GM19324 (cell line): ENCODE measurements around the gene BRD9.
"Not testable (repeated sequence)": the region's sequence is repeated elsewhere in the genome, so short reads cannot be mapped to it uniquely, and the experiment has no call there.

Experiments
- ATAC-seq: cut with Tn5 transposase; IDR thresholded peaks from one replicate; pipeline ENCODE4 v1.9.1; 2021; ENCODE audit warnings: mild to moderate bottlenecking, moderate library complexity; ENCODE audit not compliant: unreplicated experiment, low FRiP score

The BRD9 gene

DNA sequence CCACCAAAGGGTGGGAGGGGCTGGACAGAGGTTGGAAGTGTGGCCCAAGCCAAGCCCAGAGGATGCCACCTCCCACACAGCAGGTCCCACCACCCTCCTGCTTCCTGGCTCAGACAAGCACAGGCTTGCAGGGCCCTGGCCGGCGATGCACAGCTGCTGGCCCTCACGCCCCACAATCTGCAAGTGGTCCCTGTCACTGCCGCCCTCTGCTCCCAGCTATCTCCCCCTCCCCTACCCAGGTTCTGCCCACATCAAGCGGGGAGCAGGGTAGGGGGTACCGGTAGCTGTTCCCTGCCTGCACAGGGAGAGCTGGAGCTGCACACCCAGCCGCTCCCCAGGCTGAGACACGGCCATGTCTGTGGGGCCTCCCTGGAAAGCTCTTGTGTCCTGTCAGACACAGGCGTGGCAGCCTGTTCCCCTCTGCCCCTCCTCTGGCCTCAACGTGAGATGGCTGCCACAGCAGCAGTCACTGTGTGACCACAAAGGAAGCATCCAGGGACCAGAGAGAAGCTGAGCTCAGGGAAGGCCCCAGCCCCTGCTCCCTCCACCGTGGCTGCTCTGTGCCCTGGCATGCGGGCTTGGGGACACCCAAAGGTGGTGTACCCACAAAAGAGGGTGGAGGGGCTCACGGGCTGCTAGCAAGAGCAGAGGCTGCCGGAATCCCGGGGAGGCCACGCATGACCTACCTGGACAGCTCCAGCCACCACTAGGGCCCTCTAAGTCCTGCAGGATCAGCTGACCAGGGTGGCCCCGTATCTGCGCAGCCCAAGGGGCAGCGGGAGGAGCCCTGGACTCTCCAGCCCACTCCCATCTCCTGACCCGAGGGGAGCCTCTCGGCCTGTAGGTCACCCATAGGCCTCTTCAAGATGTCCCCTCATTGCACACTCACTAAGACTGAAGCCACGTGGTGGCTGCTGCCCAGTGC lies 30.9 kb downstream of the BRD9 start:
- ATAC-seq: no peak

DNA sequence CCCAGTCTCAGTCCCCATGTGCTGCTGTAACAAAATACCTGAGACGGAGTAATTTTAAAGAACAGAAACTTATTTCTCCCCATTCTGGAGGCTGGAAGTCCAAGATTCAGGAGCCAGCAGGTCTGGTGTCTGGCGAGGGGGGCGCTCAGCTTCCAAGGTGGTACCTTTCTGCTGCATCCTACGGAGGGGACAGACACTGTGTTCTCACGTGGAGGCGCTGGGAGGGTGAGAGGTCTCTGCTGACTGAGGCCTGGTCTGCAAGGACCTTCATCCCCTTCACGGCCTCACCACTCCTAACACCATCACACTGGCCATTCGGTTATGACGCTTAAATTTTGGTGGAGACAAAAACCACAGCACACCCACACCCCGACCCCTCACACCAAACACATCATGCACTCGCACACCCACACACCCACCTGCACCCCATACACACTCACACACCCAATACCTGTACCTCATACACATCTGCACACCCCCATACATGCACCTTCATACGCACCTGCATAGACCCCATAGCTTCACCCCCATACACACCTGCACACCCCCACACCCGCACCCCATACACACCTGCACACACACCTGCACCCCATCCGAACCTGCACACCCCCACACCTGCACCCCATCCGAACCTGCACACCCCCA lies 32.0 kb downstream of the BRD9 start:
- no peak for ATAC-seq

DNA sequence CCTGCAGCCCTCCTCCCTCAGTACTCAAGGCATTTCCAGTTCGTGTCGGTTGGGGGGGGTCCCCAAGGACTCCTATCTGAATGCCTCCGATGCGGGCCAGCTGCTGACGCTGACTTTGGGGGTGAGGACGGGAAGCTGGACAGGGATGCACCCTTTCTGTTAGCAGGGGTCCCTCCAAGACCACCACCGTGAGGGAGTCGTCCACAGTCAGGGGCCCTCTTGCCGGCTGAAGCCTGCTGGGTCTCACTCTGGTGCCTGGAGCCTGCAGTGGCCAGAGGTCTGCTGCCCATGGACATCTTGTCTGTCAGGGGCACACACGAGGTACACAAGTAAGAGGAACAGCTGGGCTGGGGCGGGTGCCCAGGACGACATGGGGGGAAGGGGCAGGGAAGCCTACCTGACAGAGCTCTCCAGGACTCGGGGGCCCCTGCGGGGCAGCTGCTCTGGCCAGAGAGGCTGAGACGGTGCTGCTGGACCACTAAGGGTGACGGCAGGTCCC lies 32.8 kb downstream of the BRD9 start:
- ATAC-seq: no peak

DNA sequence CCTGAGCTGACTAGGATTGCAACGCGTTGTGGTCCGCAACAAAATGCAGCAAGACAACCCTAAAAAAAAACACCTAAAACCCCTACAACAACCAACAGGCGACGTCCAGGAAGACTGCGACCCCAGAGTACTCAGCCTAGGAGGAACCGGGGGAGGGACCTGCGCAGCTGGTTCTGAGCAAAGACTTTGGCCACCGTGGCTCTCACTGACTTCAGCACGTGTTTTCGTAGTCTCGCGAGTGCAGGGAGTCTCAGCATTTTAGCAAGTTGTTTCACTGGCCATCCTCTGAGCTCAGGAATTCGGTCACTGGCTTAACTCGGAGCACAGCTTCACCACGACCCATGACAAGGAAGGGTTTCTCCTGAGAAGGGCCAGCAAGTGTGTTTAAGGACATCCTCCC lies 33.2 kb downstream of the BRD9 start:
- ATAC-seq: no peak

DNA sequence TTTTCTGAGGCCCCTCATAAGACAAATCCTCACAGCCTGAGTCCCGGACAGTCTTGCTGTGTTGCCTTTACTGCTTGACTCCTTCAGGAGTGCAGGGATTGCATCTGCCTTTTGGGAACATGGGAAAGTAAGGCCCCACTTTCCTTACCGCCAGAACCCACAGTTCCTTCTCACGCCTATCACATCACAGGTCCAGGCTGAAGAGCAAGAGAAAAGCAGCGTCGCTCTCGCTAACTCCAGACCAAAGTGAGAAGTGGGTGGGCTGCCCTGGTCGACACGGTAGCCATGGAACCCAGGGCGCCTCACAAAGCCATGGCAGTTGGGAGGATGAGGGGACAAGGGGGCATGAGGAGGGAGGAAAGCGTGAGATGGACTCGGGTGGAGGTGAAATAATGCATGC lies 33.9 kb downstream of the BRD9 start:
- no peak for ATAC-seq

DNA sequence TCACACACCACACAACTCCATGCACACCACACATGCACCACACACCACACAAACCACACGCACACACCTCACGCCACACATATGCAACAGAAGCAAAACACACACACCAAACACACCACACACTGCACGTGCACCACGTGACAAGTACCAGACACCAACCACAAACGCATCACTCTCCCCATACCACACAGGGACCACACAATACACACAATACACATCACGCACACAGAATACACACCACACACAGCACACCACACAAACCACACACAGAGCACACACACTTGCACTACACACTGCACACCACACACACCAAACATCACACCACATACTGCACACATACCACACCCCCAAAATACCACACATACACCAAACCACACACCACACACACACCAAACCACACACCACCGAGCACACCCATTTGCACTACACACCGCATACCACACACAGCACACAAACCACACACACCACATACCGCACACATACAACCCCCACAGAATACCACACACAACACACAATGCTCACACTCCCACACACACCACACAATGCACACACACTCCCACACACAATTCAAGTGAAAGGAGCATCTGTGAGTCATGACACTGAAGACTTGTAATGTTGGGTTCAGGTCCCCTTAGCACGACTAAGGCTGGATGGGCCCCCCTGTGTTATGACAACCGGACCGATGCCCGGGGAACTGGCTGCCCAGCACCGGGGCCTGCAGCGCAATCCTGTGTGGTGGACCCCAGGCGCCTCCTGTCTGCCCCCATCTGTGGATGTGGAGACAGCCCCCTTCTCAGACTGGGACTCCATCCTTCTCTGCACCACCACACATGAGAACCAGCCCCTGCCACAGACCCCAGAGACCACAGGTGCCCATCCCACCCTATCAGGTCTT lies 35.8 kb downstream of the BRD9 start:
- no peak for ATAC-seq

DNA sequence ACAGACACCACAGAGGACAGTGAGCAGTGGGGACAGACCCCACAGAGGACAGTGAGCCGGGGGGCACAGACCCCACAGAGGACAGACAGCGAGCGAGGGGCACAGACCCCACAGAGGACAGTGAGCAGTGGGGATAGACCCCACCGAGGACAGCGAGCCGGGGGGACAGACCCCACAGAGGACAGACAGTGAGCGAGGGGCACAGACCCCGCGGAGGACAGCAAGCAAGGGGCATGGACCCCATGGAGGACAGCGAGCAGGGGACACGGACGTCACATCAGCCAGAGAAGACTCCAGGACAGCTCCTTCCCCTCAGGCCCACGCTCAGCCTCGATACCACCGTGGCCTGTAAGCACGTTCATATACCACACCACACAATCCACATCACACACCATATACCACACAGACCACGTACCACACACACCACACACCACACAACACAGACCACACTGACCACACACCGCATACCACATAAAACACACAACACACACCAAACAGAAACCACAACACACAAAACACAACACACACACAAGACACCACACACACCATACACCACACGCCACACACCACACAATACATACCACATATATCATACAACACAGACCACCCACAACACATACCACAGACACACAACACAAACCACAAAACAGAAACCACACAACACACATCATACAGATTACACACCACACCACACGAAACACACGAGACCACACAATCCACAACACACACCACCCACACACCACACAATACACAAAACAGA lies 36.6 kb downstream of the BRD9 start:
- no peak for ATAC-seq

DNA sequence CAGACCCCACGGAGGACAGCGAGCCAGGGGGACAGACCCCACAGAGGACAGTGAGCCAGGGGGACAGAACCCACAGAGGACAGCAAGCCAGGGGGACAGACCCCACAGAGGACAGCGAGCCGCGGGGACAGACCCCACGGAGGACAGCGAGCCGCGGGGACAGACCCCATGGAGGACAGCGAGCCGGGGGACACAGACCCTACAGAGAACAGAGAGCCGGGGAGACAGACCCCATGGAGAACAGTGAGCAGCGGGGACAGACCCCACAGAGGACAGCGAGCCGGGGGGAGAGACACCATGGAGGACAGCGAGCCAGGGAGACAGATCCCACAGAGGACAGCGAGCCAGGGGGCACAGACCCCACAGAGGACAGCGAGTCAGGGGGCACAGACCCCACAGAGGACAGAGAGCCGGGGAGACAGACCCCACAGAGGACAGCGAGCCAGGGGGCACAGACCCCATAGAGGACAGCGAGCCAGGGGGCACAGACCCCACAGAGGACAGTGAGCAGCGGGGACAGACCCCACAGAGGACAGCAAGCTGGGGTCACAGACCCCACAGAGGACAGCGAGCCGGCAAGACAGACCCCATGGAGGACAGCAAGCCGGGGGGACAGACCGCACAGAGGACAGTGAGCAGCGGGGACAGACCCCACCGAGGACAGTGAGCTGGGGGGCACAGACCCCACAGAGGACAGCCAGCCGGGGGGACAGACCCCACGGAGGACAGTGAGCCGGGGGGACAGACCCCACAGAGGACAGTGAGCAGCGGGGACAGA lies 37.4 kb downstream of the BRD9 start:
- no peak for ATAC-seq

DNA sequence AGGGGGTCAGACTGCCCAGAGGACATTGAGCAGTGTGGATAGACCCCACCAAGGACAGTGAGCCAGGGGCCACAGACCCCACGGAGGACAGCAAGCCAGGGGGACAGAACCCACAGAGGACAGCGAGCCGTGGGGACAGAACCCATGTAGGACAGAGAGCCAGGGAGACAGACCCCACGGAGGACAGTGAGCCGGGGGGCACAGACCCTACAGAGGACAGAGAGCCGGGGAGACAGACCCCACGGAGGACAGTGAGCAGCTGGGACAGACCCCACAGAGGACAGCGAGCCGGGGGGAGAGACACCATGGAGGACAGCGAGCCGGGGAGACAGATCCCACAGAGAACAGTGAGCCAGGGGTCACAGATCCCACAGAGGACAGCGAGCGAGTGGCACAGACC lies 38.4 kb downstream of the BRD9 start:
- ATAC-seq: no peak

DNA sequence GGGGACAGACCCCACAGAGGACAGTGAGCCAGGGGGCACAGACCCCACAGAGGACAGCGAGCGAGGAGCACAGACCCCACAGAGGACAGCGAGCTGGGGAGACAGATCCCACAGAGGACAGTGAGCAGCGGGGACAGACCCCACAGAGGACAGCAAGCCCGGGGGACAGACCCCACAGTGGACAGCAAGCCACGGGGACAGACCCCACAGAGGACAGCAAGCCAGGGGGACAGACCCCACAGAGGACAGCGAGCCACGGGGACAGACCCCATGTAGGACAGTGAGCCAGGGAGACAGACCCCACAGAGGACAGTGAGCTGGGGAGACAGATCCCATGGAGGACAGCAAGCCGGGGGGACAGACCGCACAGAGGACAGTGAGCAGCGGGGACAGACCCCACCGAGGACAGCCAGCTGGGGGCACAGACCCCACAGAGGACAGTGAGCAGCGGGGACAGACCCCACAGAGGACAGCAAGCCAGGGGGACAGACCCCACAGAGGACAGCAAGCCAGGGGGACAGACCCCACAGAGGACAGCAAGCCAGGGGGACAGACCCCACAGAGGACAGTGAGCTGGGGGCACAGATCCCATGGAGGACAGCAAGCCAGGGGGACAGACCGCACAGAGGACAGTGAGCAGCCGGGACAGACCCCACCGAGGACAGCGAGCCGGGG lies 39.0 kb downstream of the BRD9 start:
- not testable (repeated sequence) for ATAC-seq

DNA sequence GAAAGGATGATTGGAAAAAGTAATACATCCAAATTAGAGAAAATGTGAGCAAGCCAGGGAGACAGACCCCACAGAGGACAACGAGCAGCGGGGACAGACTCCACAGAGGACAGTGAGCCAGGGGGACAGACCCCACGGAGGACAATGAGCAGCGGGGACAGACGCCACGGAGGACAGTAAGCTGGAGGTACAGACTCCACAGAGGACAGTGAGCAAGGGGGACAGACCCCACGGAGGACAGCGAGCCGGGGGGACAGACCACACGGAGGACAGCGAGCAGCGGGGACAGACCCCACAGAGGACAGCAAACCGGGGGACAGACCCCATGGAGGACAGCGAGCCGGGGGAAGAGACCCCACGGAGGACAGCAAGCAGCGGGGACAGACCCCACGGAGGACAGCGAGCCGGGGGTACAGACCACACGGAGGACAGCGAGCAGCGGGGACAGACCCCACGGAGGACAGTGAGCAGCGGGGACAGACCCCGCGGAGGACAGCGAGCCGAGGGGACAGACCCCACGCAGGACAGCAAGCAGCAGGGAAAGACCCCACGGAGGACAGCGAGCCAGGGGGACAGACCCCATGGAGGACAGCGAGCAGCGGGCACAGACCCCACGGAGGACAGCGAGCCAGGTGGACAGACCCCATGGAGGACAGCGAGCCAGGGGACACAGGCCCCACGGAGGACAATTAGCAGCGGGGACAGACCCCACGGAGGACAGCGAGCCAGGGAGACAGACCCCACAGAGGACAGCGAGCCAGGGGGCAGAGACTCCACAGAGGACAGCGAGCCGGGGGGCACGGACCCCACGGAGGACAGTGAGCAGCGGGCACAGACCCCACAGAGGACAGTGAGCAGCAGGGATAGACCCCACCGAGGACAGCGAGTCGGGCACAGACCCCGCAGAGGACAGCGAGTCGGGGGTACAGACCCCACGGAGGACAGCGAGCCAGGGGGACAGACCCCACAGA lies 39.9 kb downstream of the BRD9 start:
- ATAC-seq: no peak

DNA sequence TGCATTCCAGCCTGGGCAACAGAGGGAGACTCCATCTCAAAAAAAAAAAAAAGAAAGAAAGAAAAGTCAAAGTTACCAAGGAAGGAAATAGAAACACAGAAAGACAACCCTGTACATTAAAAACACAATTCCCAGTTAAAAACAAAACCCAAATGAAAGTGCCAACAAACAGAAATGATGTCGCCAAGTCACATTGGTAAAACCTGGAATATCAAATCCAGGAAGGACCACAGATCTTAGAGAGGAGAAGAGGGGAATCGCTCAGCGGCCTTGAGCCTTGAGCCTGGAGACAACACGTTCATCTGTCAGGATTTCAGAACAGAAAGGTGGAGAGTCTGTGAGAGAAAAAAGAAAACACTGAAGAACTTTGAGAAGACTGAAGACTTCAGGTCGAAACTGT lies 40.6 kb downstream of the BRD9 start:
- no peak for ATAC-seq

DNA sequence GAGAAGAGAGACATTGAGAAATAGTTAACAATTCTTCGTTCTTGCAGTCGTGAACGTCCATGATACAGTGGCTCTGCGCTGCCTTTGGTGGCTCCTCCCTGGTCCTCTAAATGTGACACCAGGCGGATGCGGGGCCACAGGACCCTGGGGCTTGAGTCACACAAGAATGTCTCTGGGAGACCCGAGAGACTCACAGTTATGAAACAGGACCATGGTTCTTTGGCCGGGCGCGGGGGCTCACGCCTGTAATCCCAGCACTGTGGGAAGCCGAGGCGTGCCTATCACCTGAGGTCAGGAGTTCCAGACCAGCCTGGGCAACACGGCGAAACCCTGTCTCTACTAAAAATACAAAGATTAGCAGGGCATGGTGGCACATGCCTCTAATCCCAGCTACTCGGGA lies 41.0 kb downstream of the BRD9 start:
- no peak for ATAC-seq

DNA sequence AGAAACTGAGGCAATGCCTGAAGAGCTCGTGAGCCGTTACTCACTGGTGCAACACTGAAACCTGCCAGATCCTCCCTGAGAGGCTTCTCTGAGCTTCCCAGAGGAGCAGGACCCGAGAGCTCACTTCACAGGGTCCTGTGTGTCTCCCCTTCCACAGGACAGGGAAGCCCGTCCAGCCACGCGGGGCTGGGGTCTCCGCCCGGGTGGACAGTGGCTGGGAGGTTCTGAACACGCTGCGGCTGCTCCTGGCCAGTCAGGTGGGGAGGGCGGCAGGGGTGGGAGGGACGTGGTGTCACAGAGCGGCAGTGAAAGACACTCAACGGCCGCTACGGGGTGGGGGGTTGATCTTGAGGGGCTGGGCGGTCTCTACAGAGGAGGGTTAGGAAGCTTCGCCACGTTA lies 41.5 kb downstream of the BRD9 start:
- no peak for ATAC-seq

DNA sequence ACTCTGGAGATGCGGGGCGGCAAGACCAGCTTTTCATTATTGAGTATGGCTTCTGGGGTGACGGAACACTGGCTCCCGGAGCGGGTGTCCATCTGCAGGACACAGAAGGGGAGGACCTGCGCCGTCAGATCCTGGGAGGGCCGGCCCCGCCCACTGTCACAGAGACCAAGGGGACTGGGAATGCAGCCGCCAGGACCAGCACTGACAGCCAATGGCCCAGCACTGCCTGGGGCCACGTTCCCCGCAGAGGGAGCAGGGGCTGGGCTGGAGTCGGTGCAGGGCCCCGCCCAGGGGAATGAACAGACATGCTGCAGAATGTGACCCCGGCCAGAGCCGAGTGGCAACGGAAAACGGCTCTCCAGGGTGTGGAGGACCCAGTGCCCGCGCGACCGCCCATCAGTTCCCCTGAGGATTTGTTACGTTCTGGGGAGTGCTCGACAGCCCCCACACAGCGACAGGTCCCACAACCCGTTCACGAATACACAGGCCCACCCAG lies 42.0 kb downstream of the BRD9 start, which contains the start of gene ZDHHC11:
Gene ZDHHC11, minus strand, starts transcription at position 476 of the 496 bp plus-strand sequence. Its CDS starts 384 bp downstream, at position 92.
- ATAC-seq: no peak

DNA sequence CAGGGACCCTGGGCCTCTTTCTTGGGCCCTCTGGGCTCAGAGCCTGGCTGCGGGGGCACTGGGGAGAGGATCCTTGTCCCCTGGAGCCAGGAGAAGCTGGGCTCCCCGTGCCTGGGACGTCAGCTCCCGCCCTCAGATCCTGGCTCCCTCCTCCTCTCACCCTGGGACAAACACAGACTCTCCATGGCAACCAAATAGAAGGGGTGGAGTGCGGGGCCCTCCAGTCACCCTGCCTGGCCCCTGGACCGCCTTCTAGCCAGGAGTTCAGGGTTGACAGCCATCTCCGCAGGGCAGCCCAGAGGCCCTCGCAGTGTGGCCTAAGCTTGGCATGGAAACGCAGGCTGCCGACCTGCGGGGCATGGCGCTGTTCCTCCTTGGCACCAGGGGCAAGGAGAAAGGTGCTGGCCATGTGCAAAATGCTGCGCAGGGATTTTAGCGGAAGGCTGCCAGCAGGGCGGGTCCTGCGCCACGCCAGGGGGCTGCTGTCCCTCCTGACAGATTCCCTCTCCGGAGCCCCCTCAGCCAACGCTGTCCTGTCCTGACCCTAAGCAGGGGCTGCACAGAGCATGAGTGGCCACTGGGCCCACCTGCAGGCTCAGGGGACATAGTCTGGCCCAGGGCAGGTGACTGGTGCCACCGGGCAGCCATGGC lies 42.8 kb downstream of the BRD9 start:
- ATAC-seq: no peak

DNA sequence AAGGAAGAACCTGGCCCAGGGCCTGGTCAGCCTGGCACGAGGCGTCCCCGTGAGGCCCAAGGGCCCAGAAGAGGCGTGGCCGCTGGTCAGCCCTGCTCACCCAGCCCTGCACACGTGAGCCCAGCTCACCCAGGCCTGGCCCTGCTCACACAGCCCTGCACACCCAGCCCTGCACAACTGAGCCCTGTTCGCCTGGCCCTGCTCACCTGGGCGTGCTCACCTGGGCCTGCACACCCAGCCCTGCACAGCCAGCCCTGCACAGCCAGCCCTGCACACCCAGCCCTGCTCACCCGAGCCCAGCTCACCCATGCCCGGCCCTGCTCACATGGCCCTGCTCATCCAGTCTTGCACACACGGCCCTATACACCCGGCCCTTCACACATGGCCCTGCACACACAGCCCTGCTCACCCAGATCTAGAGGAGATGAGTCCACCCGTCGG lies 43.9 kb downstream of the BRD9 start:
- no peak for ATAC-seq
